ENCODE measurements around the gene ODAD4.

Gene ODAD4

DNA sequence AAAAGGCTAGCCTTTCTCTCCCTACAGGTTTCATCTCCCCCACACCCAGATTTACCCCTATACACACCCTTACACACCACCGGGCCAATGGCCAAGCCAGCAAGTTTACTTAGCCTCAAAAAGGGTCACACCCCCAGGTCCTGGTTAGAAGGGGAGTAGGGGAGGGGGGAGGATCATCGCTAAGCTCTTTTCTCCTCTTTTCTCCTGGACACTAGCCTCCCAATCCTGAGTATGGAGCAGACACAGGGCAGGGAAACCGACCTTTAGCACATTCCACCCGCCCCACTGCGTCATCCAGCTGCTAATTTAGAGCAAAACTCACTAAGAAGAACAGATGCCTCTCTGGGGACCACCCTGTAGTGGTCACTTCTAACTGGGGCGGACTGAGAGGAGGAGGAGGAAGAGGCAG is 16.1 kb upstream of the ODAD4 start:
- no peak for TF ChIP-seq ZNF565 (CRISPR knock-in tag; conservative IDR thresholded peaks at IDR 0.05; ENCODE audit: low read depth)
- no peak for TF ChIP-seq PPARA (CRISPR knock-in tag; IDR thresholded peaks at IDR 0.05; ENCODE audit: borderline replicate concordance)
- TF ChIP-seq, protein P1, sequence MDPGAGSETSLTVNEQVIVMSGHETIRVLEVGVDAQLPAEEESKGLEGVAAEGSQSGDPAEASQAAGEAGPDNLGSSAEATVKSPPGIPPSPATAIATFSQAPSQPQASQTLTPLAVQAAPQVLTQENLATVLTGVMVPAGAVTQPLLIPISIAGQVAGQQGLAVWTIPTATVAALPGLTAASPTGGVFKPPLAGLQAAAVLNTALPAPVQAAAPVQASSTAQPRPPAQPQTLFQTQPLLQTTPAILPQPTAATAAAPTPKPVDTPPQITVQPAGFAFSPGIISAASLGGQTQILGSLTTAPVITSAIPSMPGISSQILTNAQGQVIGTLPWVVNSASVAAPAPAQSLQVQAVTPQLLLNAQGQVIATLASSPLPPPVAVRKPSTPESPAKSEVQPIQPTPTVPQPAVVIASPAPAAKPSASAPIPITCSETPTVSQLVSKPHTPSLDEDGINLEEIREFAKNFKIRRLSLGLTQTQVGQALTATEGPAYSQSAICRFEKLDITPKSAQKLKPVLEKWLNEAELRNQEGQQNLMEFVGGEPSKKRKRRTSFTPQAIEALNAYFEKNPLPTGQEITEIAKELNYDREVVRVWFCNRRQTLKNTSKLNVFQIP (CRISPR knock-in tag; IDR thresholded peaks at IDR 0.05; ENCODE audit: borderline replicate concordance, low read depth): no peak
- no peak for TF ChIP-seq ZFP3 (CRISPR knock-in tag; IDR thresholded peaks at IDR 0.05)
- no peak for ATAC-seq

DNA sequence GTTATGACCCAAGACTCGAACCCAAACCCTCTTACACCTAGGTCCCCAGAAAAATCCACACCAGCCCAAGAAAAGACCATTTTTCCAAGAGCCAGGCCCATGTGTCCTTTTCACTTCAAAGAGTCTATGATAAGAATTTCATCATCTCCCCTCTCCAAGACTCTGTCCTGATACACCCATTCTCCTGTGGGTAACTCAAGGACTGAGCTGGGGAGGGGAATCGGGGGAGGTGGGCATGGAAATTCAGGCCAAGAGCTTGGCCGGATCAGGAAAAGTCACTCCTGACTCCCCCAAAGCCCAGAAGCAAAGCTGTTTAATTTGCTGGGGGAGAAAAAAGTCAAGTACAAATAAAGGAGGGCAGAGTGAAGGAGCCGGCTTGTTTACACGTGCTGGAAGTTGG is 15.4 kb upstream of the ODAD4 start:
- TF ChIP-seq CSDC2 (CRISPR knock-in tag; IDR thresholded peaks at IDR 0.05) (no peak), OSR1 (CRISPR knock-in tag; IDR thresholded peaks at IDR 0.05) (no peak), CSRNP3 (CRISPR knock-in tag; IDR thresholded peaks at IDR 0.05) (no peak), PPARA (CRISPR knock-in tag; IDR thresholded peaks at IDR 0.05; ENCODE audit: borderline replicate concordance) (no peak), TCF4 (CRISPR knock-in tag; IDR thresholded peaks at IDR 0.05; ENCODE audit: borderline replicate concordance) (no peak), ZC3H10 (CRISPR knock-in tag; IDR thresholded peaks at IDR 0.05) (no peak), ISL1 (CRISPR knock-in tag; IDR thresholded peaks at IDR 0.05) (no peak), TSHZ2 (CRISPR knock-in tag; IDR thresholded peaks at IDR 0.05) (no peak), RARB (CRISPR knock-in tag; IDR thresholded peaks at IDR 0.05) (no peak), ZNF70 (CRISPR knock-in tag; IDR thresholded peaks at IDR 0.05) (no peak), ZNF565 (CRISPR knock-in tag; conservative IDR thresholded peaks at IDR 0.05; ENCODE audit: low read depth) (no peak), ZNF8 (CRISPR knock-in tag; IDR thresholded peaks at IDR 0.05) (no peak), ARNTL (CRISPR knock-in tag; IDR thresholded peaks at IDR 0.05; ENCODE audit: borderline replicate concordance, low read depth) (no peak)
- TF ChIP-seq, protein P2, sequence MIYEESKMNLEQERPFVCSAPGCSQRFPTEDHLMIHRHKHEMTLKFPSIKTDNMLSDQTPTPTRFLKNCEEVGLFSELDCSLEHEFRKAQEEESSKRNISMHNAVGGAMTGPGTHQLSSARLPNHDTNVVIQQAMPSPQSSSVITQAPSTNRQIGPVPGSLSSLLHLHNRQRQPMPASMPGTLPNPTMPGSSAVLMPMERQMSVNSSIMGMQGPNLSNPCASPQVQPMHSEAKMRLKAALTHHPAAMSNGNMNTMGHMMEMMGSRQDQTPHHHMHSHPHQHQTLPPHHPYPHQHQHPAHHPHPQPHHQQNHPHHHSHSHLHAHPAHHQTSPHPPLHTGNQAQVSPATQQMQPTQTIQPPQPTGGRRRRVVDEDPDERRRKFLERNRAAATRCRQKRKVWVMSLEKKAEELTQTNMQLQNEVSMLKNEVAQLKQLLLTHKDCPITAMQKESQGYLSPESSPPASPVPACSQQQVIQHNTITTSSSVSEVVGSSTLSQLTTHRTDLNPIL (CRISPR knock-in tag; IDR thresholded peaks at IDR 0.05; ENCODE audit: low read depth): no peak
- TF ChIP-seq, protein P3, sequence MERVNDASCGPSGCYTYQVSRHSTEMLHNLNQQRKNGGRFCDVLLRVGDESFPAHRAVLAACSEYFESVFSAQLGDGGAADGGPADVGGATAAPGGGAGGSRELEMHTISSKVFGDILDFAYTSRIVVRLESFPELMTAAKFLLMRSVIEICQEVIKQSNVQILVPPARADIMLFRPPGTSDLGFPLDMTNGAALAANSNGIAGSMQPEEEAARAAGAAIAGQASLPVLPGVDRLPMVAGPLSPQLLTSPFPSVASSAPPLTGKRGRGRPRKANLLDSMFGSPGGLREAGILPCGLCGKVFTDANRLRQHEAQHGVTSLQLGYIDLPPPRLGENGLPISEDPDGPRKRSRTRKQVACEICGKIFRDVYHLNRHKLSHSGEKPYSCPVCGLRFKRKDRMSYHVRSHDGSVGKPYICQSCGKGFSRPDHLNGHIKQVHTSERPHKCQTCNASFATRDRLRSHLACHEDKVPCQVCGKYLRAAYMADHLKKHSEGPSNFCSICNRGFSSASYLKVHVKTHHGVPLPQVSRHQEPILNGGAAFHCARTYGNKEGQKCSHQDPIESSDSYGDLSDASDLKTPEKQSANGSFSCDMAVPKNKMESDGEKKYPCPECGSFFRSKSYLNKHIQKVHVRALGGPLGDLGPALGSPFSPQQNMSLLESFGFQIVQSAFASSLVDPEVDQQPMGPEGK (CRISPR knock-in tag; IDR thresholded peaks at IDR 0.05; ENCODE audit: borderline replicate concordance): no peak
- ATAC-seq: no peak

GRCh38 chr17:41915566-41915965 is 14.9 kb upstream of the ODAD4 start:
- ATAC-seq: no peak
- TF ChIP-seq ISL1 (CRISPR knock-in tag; IDR thresholded peaks at IDR 0.05): no peak
- TF ChIP-seq, protein P1 (CRISPR knock-in tag; IDR thresholded peaks at IDR 0.05; ENCODE audit: borderline replicate concordance, low read depth): no peak
- TF ChIP-seq PPARA (CRISPR knock-in tag; IDR thresholded peaks at IDR 0.05; ENCODE audit: borderline replicate concordance): no peak
- no peak for TF ChIP-seq ZFP30 (CRISPR knock-in tag; IDR thresholded peaks at IDR 0.05)
- no peak for TF ChIP-seq GLIS3 (CRISPR knock-in tag; IDR thresholded peaks at IDR 0.05)
- TF ChIP-seq ZC3H10 (CRISPR knock-in tag; IDR thresholded peaks at IDR 0.05): no peak
- no peak for TF ChIP-seq TSHZ2 (CRISPR knock-in tag; IDR thresholded peaks at IDR 0.05)
- no peak for TF ChIP-seq SNAI2 (CRISPR knock-in tag; IDR thresholded peaks at IDR 0.05)
- TF ChIP-seq BACH2 (CRISPR knock-in tag; IDR thresholded peaks at IDR 0.05; ENCODE audit: borderline replicate concordance): no peak
- TF ChIP-seq, protein P3 (CRISPR knock-in tag; IDR thresholded peaks at IDR 0.05; ENCODE audit: borderline replicate concordance): no peak
